GM20000 (cell line): ENCODE results near the gene DIP2C.

Experiments
- DNase-seq: peaks from one replicate; pipeline ENCODE4 v3.0.0; 2012; ENCODE audit warnings: low spot score
- TF ChIP-seq, protein P1 (sequence below): IDR thresholded peaks from 2 replicates; pipeline ENCODE4 v1.5.1; 2012; ENCODE audit warnings: mild to moderate bottlenecking, control low read depth; ENCODE audit errors: extremely low read depth, missing control alignments

DIP2C gene

DNA sequence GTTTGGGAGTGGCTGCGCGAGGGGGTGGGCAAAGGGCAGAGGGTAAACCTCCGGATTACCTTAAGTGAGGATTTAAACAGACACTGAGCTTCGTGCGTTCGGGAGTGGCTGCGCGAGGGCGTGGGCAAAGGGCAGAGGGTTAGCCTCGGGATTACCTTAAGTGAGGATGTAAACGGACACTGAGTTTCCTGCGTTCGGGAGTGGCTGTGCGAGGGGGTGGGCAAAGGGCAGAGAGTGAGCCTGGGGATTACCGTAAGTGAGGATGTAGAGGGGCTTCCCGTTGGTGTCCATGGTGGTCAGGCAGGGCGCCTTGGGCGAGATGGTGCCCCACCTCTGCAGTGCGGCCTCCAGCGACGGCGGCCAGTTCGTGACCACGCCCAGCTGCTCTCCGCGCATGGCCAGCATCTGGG, 275.8 kb downstream of the DIP2C start:
- TF ChIP-seq, protein P1, sequence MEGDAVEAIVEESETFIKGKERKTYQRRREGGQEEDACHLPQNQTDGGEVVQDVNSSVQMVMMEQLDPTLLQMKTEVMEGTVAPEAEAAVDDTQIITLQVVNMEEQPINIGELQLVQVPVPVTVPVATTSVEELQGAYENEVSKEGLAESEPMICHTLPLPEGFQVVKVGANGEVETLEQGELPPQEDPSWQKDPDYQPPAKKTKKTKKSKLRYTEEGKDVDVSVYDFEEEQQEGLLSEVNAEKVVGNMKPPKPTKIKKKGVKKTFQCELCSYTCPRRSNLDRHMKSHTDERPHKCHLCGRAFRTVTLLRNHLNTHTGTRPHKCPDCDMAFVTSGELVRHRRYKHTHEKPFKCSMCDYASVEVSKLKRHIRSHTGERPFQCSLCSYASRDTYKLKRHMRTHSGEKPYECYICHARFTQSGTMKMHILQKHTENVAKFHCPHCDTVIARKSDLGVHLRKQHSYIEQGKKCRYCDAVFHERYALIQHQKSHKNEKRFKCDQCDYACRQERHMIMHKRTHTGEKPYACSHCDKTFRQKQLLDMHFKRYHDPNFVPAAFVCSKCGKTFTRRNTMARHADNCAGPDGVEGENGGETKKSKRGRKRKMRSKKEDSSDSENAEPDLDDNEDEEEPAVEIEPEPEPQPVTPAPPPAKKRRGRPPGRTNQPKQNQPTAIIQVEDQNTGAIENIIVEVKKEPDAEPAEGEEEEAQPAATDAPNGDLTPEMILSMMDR, result no peak
- no peak for DNase-seq

DNA sequence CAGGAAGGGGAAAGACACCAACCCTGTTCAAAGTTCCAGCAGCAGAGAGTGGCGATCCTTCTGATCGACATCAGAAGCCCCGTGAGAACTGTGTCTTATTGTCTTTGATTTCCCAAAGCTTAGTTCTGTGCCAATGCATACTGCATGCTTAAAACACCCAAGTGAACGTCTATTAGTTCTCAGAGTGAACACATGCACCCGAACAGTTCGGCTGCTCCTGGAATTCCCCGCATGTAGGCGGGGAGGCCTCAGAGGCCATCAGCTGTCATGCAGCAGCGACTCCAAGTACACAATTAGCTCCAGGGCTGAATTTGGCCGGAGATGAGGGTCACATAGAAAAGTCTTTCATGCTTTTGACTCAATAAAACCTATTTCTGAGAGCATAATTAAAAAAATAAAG, 277.4 kb downstream of the DIP2C start:
- TF ChIP-seq, protein P1, result no peak
- peak; percentile 69 for DNase-seq

- TF ChIP-seq, protein P1, result no peak
- no peak for DNase-seq
Measured at GRCh38 chr10:411603-412002, 277.9 kb downstream of the DIP2C start.

DNA sequence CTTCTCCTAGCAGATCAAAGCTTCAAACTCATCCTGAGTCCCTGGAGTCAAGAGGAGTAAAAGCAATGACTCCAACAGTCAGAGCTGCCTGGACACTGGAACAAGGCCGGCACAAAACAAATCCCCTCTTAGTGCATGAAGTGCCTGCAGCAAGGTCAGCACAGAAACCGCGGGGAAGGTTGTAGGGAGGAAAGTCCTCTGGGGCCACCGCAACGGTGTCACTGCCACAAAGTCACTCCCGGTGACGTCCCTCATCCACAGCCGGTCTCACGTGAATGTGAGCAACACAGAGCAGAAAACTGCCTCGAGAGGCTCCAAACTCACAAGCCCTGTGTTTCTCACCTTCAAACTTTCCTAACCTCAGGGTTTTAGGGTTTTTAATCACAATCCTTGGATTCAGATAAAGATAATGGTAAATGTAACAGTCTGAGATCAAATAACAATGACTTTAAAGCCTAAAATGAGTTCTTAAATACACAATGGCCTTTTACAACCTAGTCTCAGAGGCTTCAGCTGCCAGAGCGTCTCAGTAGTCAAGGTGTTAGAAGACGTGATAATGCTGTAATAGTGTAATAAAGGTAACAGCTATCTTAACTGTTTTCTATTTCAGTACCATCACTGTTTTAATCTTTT, 279.9 kb downstream of the DIP2C start:
- no peak for DNase-seq
- TF ChIP-seq, protein P1, result no peak

- TF ChIP-seq, protein P1, result no peak
- no peak for DNase-seq
Measured at GRCh38 chr10:408236-408635, 281.2 kb downstream of the DIP2C start.

- DNase-seq, result no peak
- TF ChIP-seq, protein P1, result no peak
Measured at GRCh38 chr10:406976-407375, 282.5 kb downstream of the DIP2C start.

DNA sequence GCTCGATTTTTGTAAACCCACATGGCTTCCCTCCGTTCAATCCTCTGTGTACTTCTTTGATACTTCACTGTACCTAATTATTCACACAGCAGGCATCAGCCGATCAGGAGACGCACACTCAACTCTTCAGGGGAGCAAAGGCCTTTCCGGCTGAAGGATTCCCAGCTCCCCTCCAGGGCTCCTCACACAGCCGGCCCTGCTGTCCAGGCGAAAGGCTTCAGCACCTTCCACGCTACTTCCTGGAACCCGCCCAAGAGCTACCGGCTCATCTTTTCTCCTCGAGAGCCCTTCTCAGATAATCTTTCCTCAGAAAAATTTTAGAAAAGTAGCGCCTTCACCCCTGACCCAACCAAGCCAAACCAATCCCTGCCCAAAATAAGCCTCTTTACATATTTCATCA, 283.8 kb downstream of the DIP2C start:
- TF ChIP-seq, protein P1, result no peak
- DNase-seq, result no peak
